Measurements from ENCODE around the gene AEN.

AEN gene

DNA sequence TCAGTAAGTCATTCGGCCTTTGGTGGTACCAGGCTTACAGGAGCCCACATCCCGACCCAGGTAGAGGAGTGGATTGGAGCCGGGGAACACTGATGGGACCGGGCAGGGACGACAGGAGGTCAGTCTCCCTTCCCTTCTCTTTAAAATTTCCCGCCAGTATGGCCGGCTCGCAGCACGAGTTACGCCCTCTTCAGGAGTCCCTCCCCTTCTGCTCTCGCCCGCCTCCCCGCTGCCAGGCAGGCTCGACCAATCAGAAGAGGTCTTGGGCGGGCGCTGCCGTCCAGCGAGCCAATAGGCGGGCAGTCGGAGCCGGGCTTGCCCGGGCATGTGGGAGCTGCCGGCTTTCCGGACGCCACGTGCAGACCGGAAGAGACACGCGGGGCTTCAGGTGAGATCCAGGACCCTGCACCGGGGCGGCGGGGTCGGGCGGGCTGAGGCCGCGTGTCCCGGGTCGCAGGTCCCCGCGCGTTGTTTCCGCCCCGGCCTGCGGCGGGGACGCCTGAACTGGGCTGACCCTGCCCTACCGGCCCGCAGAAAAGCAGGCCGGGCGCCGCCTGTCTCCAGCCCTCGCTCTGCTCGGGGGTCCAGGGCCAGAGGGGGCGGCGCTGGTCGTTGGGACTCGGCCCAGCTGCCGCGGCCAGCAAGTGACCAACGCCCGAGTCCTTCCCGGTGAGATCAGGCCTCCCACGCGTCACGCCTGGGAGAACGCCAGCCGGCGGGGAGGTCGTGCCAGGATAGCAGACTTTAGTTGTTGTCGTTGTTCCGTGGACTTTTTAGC is at the start of gene AEN:
AEN (plus strand) TSS at position 346 of the 778 bp plus-strand sequence. CDS start 4,870 bp downstream, outside the sequence.
- DNase-seq (ENCODE audit: low read depth): peak; percentile 95

- DNase-seq (ENCODE audit: low read depth): no peak
Measured at GRCh38 chr15:88571852-88572259, 49.3 kb upstream of the AEN start.

DNA sequence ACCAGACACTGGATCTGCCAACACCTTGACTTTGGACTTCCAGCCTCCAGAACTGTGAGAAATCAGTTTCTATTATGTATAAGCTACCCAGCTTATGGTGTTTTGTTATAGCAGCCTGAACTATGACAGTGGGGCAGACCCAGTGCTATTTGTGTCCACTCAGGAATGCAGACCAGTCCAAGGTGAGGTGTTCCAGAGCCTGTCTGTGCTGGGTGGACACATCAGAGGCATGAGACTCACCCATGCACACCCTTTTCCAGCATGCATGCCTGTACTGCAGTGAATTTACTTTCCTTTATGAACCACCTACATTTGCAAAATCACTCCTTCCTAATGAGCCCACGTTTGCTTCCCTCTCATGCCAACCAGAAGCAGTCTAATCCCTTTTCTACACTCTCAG is 47.1 kb upstream of the AEN start:
- no peak for DNase-seq (ENCODE audit: low read depth)

- no peak for DNase-seq (ENCODE audit: low read depth)
Measured at GRCh38 chr15:88574655-88575054, 46.5 kb upstream of the AEN start.

DNA sequence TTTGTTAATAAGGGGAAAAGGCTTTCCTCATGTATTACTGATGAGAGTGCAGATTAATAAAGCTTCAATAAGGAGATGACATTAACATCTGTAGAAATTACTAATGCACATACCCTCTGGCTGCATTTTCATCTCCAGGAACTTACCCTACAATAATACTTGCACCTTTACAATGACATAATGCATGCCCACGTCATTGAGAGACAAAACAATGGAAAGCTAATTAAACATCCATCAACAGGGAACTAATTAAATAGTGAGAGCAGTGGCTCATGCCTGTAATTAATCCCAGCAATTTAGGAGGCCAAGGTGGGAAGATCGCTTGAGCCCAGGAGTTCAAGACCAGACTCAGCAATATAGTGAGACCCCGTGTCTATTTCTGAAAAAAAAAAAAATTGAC is 41.8 kb upstream of the AEN start:
- DNase-seq (ENCODE audit: low read depth): no peak

- DNase-seq (ENCODE audit: low read depth): no peak
Measured at GRCh38 chr15:88580532-88580931, 40.6 kb upstream of the AEN start.

- DNase-seq (ENCODE audit: low read depth): no peak
Measured at GRCh38 chr15:88586401-88587162, 34.6 kb upstream of the AEN start.

GRCh38 chr15:88590759-88591158 is 30.4 kb upstream of the AEN start:
- DNase-seq (ENCODE audit: low read depth): no peak

DNA sequence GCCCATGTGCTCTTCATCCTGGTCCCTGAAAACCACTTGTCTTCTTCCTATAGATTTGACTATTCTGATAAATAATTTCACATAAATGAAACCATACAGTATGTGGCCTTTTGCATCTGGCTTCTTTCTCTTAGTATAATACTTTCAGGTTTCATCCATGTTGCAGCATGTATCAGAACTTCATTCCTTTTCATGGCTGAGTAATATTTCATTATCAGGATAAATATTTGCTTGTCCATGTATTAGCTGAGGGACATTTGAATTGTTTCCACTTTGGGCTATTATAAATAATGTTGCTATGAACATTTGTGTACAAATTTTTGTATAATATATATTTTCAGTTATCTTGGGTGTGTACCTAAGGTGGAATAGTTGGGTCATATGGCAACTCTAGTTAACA is 29.8 kb upstream of the AEN start:
- DNase-seq (ENCODE audit: low read depth): no peak

DNA sequence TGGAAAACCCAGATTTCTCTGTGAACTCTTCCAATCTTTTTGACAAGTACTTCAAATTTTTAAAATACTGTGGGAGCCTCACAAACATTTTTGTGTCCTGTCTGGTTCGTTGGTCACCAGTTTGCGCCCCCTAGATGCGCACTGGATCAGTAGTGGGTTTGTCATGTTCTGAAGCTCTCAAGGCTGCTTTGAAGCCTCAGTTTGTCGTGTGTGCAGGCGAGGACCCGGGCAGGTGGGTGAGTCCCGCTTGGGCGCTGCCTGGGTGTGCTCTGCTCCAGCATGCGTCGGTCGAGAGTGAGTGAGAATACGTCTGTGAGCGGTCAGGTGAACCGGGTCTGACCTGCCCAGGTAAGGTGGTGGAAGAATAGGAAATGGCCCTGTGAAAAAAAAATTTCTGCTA is 17.3 kb upstream of the AEN start:
- no peak for DNase-seq (ENCODE audit: low read depth)

DNA sequence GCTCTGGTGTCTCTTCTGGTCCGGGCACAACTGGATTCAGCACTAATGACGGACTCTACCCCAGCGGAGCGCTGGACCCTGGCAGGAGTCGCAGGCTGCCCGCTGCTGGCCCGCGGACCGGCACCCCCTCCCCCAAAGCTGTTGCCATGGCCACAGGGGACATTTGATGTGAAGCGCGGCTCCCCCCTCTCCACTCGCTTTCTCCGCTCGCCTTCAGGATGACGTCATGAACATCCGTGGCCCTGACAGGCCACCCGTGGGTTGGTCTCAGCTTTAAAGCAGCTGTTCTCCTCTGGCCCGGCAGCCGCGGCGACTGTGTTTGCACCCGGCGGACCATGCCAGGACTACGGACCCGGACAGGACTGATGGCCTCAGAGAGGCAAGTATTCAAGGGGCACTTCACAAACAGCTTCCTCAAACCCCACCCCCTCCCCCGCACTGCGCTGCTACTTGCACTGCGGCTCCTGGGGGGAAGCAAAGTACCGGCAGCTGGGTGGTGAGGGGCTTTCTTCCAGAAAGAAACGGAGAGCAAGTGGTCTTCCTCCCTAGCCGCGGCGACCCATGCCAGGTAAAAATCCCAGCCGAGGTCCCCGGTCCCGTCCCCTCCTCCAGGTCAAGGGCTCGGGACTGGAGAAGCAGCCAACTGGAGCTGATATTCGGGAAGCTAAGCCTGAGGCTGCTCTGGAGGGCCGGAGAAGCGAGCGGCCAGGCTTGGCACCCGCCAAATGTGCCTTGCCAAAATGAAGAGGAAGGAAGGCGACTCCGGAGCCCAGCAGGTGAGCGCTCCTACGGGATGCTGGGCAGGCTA is 16.6 kb upstream of the AEN start:
- no peak for DNase-seq (ENCODE audit: low read depth)

GRCh38 chr15:88605189-88606069 is 15.7 kb upstream of the AEN start:
- DNase-seq (ENCODE audit: low read depth): no peak

DNA sequence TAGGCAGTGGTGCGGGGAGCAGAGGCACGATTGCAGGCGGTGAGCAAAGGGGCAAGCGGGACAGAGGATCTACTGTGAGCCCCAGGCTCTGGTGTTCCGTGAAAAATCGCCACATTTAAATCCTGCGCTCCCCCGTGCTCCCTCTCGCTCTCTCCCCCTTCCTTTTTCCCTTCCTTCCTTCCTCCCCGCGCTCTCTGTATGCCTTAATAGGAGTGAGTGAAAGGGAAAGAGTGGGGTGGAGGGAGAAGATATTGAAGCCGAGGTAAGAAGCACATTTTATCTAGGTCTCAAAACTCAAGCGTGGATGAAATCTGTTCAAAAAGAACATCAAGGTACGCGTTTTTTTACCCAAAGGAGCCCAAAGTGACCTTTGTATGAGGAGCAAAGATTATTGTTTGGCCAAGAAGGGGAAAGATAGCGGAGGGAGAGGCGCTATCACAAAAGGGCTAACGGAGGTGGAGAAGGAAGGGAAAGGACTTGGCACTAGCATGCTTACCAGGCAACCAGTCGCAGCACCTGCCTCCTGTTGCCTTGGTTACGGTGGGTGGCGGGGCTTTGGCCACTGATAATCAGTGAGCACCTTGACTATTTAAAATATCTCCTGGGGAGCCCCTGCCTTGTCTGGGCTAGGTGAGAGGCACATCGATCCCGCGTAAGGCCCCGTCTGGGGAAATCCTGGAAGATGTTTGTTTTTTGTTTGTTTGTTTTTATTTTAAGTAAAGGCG is 14.9 kb upstream of the AEN start:
- DNase-seq (ENCODE audit: low read depth): no peak

GRCh38 chr15:88607951-88608350 is 13.2 kb upstream of the AEN start:
- no peak for DNase-seq (ENCODE audit: low read depth)

DNA sequence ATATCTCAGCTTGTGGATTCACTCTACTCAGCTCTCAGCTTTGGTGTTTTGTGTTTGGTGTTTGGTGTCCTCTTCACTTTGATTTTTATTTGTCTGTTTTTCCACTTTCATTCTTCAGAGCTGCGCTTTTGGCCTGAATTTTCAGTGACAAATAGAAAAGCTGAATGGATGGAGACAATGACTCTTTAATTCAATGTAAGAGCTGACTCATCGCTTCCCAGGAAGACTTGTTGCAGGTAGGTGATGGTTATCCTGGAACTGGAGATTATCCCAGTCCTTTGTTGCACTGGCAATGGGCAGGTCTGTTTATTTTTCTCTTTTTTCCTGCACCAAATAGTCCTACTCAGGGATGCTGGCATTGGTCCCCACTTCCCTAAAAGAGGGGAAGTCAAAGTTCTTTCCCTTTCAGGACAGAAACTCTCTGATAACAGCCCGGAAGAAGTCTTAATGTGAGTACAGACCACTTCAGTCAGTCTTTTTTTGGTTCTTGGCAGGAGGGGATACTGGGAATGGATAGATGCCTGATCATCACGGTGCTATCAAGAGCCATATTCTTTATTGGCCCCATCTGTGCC is 12.4 kb upstream of the AEN start:
- no peak for DNase-seq (ENCODE audit: low read depth)

DNA sequence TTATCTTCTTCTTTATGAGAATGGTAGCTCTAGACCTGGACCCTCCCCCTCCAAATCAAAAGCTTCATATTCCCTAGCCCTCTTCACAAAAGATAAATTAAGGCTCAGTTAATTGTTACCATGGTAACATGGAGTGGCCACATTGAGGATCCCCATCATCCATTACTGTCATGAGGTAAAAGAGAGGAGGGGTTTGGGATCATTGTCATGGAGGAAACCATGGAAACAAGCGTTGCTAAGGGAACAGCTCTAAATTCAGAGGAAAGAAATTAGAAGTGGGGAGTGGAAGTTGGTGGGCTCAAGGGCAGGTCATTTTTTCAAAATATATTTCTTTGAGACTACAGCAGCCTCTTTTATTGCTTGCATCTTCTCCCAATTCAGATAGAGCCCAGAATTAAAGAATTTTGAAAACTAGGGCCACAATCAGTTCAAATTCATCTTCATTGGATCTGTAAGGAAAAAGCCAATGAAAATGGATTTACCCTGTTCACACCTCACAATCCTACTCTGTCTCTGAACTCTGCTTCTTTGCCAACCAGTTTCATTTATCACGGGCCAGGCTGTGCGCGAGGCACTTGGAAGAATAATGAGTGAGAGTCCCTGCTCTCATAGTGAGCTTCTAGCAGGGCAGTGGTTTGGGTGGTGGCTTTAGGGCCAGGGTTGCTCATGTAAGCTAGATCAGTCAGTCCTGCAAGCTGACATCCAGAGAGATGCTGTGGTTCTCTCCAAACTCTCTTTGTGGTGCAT is 11.6 kb upstream of the AEN start:
- DNase-seq (ENCODE audit: low read depth): no peak

GRCh38 chr15:88610701-88611231 is 10.4 kb upstream of the AEN start:
- DNase-seq (ENCODE audit: low read depth): no peak

DNA sequence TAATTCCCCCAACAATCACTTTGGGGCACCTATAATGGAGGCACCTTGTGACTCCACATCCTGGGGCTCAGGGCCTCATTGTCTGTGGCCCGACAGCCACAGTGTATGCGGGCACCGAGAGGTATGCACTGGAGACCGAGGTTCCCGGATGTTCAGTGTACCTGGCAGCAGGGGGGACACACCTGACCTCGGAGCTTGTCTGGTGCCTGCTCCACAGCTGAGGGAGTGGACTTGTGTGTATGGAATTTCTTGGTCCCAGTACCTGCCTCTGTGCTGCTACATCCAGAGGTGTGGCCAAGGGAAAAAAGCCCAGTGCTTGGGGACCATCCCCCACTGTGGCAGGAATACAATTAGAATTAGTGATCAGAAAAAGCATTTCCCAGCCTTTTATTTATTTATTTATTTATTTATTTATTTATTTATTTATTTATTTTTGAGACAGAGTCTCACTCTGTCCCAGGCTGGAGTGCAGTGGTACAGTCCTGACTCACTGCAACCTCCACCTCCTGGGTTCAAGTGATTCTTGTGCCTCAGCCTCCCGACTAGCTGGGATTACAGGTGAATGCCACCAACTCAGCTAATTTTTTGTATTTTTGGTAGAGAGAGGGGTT is 8.8 kb upstream of the AEN start:
- no peak for DNase-seq (ENCODE audit: low read depth)
